Psoas muscle (tissue), 8 donors: ENCODE data around the gene CSK. TPM values are rescaled to one million over a fixed set of nuclear protein-coding genes. Genes with fewer than 3 reads are reported as not detected.

Experiments used
- ATAC-seq, 4 donors: fragments of 200-7000 bp; cut with Tn5 transposase; one replicate each; pipeline ENCODE4 v1.9.1; 2020; ENCODE audit warnings: moderate library complexity in 3 of 4, mild to moderate bottlenecking in 2 of 4
- DNase-seq, 2 donors: peaks; one replicate each; pipeline ENCODE4 v3.0.0-alpha.2; 2020
- H3K27ac ChIP-seq: fragments of 200-600 bp; one replicate; pipeline ENCODE4 v1.8.0; 2022
- H3K27me3 ChIP-seq, 3 donors: fragments of 200-600 bp in 1 of 3; one replicate each; pipeline versions ENCODE4 v1.6.1 to v1.8.0; 2013 to 2022; ENCODE audit warnings: low read length in 2 of 3, mild to moderate bottlenecking in 2 of 3, moderate library complexity in 1 of 3; ENCODE audit not compliant: insufficient read depth in 3 of 3
- H3K36me3 ChIP-seq, 2 donors: fragments of 200-600 bp in 1 of 2; one replicate each; pipeline versions ENCODE4 v1.6.1 to v1.8.0; 2013 to 2022; ENCODE audit warnings: low read depth in 1 of 2, mild to moderate bottlenecking in 1 of 2, moderate library complexity in 1 of 2; ENCODE audit not compliant: insufficient read depth in 1 of 2
- H3K4me1 ChIP-seq: fragments of 200-600 bp; one replicate; pipeline ENCODE4 v1.8.0; 2022
- H3K4me3 ChIP-seq: fragments of 200-600 bp; one replicate; pipeline ENCODE4 v1.8.0; 2022; ENCODE audit warnings: mild to moderate bottlenecking
- H3K9me3 ChIP-seq: fragments of 200-600 bp; one replicate; pipeline ENCODE4 v1.8.0; 2022
- WGBS, 3 donors: extraction: QIAGEN DNeasy Blood & Tissue Kit; methylation state at CpG; one replicate each; pipeline versions ENCODE4 v1.1.6 to v1.1.7; 2013; 5-methylcytosine and 5-hydroxymethylcytosine counted together
- intact Hi-C, 2 donors: fragments of 100-400 bp; cut with DNase I; formaldehyde crosslinking; loops; one replicate each; pipeline versions ENCODE4 v1.11.0 to v1.14.2; 2022
- polyA plus RNA-seq, 3 donors: library from polyadenylated mRNA; stranded (reverse); fragments of 200-250 nt; gene quantifications; one replicate each; pipeline ENCODE4 v1.2.3, GENCODE V29; 2013
- total RNA-seq, 4 donors: library from RNA; stranded (reverse); fragmentation: NEBNext Ultra II Directional in 2 of 4; extraction: Animal tissue kit (Norgen Biotek cat#: 25700) in 2 of 4; gene quantifications; one replicate each; pipeline versions ENCODE4 v1.2.1 to v1.2.4, GENCODE V29; 2021 to 2023
- TF ChIP-seq, protein P1 (sequence below): fragments of 200-600 bp; IDR thresholded peaks from one replicate; pipeline ENCODE4 v1.8.0; 2022; ENCODE audit warnings: antibody characterized with exemption
- donor health status: healthy with polysubstance abuse.
- donor health status: DM: no; HTN: no; CAD: no; lungs with moderate emphysema.
- donor health status: Bipolar disorder and iron deficiency.
- donor health status: healthy.
- donor health status: DM: yes; HTN: yes; CAD: no.
- donor health status: DM: no; HTN: no; CAD: no.
- donor health status: DM: no; HTN: no; CAD: no.
- donor health status: DM: yes; HTN: yes; CAD: no.

CSK gene
- total and polyA plus RNA-seq, 7 donors, result 12.2 to 29.6 (median 16.3) TPM

DNA sequence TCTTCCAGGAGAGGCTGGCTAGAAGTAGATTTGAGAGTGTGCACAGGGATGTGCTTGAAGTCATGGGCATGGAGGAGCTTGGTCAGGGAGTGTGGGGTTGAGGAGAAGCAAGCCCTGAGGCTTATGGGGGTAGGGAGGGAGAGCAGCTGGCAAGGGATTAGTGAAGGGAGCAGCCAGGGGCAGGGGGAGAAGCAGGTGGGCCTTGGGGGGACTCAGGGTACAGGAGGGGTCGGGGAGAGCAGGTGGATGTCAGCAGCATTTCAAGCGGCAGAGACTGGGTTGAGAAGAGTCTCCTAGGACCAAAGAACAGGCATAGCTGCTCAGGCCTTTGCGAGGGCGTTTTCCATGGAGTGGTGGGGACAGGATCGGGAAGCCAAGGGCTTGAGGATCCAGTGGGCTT, 27.4 kb downstream of the CSK start:
- WGBS, 3 donors, result 51 to 65% (median 52%) methylated on average over 5 of the region's 5 CpGs

GRCh38 chr15:74809956-74810355, 28.1 kb downstream of the CSK start:
- intact Hi-C loops, result no loop called here
- Histone ChIP-seq H3K9me3 (no peaks in the 10 kb centered on the region), H3K4me3 (no peak overlapping the region), H3K27ac (no peak overlapping the region), H3K36me3 (peaks cover 0 to 2% of the 10 kb centered on the region in 2 donors), H3K4me1 (peaks cover 4% of the 10 kb centered on the region), H3K27me3 (no peaks in the 10 kb centered on the region)
- no peak for ATAC-seq
- no peak for DNase-seq
- 43 to 66% (median 46%) methylated on average over 3 of the region's 3 CpGs for WGBS, 3 donors
- TF ChIP-seq, protein P1, sequence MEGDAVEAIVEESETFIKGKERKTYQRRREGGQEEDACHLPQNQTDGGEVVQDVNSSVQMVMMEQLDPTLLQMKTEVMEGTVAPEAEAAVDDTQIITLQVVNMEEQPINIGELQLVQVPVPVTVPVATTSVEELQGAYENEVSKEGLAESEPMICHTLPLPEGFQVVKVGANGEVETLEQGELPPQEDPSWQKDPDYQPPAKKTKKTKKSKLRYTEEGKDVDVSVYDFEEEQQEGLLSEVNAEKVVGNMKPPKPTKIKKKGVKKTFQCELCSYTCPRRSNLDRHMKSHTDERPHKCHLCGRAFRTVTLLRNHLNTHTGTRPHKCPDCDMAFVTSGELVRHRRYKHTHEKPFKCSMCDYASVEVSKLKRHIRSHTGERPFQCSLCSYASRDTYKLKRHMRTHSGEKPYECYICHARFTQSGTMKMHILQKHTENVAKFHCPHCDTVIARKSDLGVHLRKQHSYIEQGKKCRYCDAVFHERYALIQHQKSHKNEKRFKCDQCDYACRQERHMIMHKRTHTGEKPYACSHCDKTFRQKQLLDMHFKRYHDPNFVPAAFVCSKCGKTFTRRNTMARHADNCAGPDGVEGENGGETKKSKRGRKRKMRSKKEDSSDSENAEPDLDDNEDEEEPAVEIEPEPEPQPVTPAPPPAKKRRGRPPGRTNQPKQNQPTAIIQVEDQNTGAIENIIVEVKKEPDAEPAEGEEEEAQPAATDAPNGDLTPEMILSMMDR, result no peak

More for the DNA sequence above, 27.4 kb downstream of the CSK start:
- DNase-seq (no peak), ATAC-seq (no peak)
- TF ChIP-seq, protein P1, result no peak
- peaks cover 0 to 4% of the 10 kb centered on the region in 2 donors for H3K36me3 ChIP-seq
- H3K27ac ChIP-seq, result no peak overlapping the region
- intact Hi-C loops, result no loop called here
- H3K4me1 ChIP-seq, result peaks cover 4% of the 10 kb centered on the region
- no peaks in the 10 kb centered on the region for H3K9me3 ChIP-seq
- no peak overlapping the region for H3K4me3 ChIP-seq
- no peaks in the 10 kb centered on the region for H3K27me3 ChIP-seq

DNA sequence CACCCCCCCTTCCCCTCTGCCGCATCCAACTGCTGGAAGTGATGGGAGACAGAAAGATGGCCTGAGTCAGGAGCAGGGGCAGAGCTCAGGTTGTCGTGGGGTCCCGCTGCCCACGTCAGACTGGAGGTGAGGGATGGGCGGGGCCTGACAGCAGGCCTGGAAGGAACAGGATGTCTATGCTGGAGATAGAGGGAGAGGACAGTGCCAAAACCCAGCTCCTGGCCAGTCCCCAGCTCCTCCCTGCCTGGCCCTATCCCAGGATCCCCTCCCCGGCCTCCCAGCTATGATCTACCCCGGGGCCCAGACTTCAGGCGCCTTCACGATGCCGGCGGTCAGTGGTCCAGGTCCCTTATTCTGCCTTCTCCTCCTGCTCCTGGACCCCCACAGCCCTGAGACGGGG, 30.7 kb downstream of the CSK start, which contains the start of gene LMAN1L:
TSS of gene LMAN1L (plus strand) at position 303 of the 400 bp plus-strand sequence. CDS start at position 323, 20 bp downstream.
- no peaks in the 10 kb centered on the region for H3K36me3 ChIP-seq
- H3K4me1 ChIP-seq, result peaks cover 4% of the 10 kb centered on the region
- TF ChIP-seq, protein P1, result no peak
- intact Hi-C loops, result no loop called here
- H3K27ac ChIP-seq, result no peak within 1 kb of the TSS
- no peaks in the 10 kb centered on the region for H3K27me3 ChIP-seq
- ATAC-seq (no peak), DNase-seq (no peak)
- no peaks in the 10 kb centered on the region for H3K9me3 ChIP-seq
- no peak within 1 kb of the TSS for H3K4me3 ChIP-seq
- 71 to 74% (median 72%) methylated on average over 11 to 12 of the region's 12 CpGs for WGBS, 3 donors

DNA sequence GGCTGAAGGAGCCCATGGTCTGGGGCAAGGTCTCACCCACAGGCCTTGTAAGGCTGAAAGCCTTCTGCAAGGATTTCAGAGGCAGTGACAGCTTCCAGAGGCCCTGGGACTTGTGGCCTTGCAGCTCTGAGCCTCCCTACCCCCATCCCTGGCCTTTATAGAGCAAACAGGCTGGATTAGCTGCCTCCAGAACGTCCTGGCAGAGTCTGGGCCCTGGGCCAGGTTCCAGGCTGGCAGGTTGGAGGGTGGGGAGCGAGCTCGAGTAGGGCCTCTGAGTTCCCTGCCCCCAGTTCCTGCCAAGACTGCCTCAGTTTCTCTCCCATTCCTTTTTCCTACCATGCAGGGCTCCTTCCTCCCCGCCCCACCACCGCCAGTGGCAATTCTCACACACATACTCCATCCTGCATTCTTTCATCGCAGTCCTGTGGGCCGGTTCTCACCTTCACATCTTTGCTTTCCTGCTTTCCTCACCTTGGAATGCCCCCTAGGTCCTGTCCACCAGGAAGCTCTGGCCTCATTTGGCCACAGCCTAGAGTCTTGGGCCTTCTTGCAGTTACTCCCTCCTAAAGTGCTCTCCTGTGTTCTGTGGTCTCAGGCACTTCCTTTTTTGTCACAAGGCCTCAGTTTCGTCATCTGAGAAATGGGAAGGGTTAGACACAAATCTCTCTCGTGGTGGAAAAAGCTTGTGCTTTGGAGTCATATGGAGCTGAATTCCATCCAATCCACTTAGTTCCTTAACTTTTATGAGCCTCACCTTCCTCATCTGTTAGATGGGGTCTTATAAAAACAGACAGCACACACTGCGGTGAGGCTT, 33.4 kb downstream of the CSK start:
- H3K36me3 ChIP-seq, result no peaks in the 10 kb centered on the region
- ATAC-seq, result no peak
- no peaks in the 10 kb centered on the region for H3K27me3 ChIP-seq
- WGBS, 3 donors, result 66 to 76% (median 66%) methylated on average over 10 of the region's 10 CpGs
- H3K9me3 ChIP-seq, result no peaks in the 10 kb centered on the region
- no peak overlapping the region for H3K4me3 ChIP-seq
- H3K27ac ChIP-seq, result no peak overlapping the region
- H3K4me1 ChIP-seq, result no peaks in the 10 kb centered on the region
- intact Hi-C loops, result no loop called here
- no peak for DNase-seq
- TF ChIP-seq, protein P1, result no peak
